CD4-positive, alpha-beta T cell treated with Interleukin-4 for 1 hour (primary cell): ENCODE data around the gene RNPEPL1.
A peak's percentile ranks its signal among the peaks of the same experiment; 100 is the strongest.

Experiments
- DNase-seq, 2 donors: peaks; one replicate each; pipeline ENCODE4 v3.0.0-alpha.2; 2020 to 2022

RNPEPL1 gene

DNA sequence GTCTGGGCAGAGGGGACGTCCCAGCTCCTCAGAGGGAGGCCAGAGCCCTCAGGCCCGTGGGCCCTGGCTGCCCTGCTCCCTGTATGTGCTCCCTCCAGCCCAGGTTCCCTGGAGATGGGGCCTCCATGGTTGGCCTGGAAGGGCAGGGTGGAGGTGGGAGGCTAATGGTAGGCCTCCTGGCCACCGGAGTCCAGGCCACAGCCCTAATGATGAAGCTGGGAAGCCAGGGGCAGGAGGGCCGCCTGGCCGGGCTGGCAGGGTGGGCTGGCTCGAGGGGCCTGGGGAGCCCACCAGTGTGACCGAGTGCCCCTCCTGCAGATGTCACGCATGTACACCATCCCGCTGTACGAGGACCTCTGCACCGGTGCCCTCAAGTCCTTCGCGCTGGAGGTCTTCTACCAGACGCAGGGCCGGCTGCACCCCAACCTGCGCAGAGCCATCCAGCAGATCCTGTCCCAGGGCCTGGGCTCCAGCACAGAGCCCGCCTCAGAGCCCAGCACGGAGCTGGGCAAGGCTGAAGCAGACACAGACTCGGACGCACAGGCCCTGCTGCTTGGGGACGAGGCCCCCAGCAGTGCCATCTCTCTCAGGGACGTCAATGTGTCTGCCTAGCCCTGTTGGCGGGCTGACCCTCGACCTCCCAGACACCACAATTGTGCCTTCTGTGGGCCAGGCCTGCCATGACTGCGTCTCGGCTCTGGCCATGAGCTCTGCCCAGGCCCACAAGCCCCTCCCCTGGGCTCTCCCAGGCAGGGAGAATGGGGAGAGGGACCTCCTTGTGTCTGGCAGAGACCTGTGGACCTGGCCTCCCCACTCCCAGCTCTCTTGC, 9.2 kb downstream of the RNPEPL1 start:
- DNase-seq = no peak

DNA sequence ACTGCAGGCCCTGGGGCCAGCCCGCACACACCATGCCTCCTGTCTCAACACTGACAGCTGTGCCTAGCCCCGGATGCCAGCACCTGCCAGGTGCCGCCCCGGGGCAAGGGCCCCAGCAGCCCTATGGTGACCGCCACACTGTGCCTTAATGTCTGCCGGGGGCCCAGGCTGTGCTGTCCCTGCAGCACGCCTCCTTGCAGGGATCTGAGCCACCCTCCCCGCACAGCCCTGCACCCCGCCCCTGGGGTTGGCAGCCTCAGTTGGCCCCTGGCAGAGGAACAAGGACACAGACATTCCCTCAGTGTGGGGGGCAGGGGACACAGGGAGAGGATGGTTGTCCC, 9.8 kb downstream of the RNPEPL1 start:
- DNase-seq = no peak

DNA sequence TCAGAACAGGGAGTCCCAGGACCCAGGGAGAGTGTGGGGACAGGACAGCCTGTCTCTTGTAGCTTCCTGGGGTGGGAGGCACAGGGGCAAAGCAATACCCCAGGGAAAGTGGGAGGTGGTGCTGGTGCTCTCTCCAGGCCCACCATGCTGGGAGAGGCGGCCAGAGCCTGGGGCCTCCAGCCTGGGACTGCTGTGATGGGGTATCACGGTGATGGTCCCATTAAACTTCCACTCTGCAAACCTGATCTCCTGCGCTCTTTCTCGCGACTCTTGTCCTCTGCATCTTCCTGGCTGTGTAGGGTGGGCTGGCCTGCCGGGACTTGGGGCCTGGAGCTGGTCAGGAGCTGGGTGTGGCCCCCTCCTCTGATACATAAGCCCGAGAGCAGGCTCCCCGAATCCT, 10.2 kb downstream of the RNPEPL1 start:
- DNase-seq = no peak

DNA sequence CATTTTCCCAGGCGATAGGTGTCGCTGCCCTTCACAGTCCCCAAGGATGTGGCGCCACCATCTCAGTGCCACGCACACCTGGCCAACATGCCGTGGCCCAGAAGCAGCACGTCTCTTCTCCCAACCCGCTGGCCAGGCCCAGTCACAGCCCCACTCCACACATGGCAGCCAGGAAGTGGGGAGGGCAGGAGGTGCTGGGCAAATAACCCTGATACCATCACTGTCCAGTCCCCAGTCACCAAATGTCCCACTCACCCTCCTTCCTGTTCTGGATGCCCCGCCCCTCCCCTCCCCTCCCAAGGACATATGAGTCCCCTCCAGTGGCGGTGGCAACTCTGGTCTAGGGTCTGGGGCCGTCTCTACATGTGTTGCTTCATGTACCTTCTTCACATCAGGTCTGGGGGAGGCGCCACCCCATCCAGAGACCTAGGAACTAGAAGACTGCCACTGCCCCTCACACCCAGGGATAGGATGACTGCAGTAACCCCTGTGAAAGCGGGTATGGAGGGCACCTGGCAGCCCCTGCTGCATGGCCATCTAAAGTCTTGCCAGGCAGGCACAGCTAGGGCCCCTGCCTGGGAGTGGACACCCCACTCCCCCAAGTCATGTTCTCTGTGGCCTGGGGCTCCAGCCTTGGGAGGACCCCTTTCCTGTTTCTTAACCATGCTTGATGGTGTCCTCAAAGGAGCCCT, 10.9 kb downstream of the RNPEPL1 start:
- no peak for DNase-seq

DNA sequence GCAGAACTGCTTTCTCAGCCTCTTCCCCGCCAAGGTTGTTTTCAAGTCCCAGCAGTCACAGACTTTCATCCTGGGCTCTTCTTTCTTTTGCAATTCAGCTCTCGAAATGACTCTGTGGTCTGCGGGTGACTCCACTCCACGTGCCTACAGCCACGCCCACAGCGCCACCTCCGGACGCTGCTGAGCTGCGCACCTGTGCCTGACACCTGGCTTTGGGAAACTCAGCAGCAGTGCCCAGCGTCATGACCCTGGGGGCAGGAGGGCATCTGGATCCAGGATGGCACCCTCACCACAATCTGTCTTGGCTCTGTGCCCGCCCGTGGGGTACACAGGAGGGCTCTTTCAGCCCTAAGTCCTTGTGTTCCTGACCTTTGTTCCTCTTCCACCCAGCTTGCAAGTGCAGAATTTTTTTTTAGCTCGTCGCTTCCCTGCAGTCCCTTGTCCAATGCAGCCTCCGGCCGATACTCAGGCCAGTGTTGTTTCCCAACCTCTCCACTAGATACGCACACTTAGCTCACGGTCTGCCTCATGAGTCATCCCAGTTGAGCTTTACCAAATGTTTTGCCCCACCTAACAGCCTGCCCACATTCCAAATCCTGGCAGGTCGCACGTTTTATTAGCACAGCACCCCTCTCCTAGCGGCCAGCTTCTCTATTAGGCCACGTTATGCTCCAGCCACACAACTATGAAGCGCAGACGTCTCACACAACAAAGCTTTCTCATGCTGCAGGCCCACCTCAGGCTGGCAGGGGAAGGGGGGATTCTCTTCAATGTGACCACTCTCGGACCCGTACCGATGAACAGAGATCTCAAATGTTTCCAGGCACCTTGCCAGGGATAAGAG, 11.7 kb downstream of the RNPEPL1 start:
- DNase-seq = peak; percentile 72 to 85

DNA sequence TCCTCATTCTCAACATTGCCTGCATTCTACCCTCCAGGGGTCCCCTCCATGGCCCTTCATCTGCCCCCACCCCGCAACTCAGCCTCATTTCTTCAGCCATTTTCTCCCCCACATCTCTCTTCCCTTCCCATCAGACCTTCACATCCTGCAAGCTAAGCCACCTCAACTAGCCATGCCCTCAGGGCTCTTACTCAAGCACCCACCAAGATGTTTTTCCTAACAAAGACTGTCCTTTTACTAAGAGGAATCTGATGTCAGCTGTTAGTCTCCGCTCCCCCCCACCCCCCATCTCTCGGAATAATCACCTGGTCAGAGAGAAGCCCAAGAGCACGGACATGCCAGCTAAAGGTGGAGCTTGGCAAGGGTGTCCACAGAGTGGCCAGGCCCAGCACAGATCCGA, 13.5 kb downstream of the RNPEPL1 start:
- DNase-seq = no peak

DNA sequence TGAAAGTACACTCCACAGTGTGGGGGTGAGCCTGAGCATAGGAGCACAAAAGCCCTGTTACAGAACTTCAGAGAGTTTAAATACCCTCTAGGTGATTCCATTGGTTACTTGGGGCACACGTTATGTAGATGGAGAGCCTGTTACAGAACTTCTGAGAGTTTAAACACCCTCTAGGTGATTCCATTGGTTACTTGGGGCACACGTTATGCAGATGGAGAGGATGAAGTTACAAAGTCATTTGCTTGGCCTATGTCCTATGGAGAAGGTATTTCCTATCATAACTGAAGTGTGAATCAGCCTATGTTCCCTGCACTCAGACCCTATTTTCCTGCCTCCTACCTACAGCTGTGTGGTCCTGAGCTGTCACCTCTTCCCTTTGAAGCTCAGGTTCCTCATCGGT, 14.5 kb downstream of the RNPEPL1 start:
- no peak for DNase-seq

DNA sequence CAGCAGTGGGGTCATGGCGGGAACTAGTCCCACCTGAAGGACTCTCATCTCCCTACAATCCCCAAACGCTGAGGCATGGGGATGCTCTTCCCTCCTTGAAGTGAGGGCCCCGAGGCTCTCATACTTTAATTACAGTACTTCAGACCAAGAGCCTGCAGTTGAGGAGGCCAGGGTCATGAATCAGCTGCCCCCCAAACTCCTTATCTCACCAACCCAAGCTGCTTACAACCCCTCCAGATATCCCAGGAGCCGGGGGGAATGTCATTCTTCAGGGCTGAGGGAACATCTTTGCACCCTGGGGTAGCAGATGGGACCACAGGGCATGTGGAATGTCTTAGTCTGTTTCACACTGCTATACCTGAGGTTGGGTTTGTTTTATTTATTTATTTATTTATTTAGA, 15.5 kb downstream of the RNPEPL1 start:
- no peak for DNase-seq

DNA sequence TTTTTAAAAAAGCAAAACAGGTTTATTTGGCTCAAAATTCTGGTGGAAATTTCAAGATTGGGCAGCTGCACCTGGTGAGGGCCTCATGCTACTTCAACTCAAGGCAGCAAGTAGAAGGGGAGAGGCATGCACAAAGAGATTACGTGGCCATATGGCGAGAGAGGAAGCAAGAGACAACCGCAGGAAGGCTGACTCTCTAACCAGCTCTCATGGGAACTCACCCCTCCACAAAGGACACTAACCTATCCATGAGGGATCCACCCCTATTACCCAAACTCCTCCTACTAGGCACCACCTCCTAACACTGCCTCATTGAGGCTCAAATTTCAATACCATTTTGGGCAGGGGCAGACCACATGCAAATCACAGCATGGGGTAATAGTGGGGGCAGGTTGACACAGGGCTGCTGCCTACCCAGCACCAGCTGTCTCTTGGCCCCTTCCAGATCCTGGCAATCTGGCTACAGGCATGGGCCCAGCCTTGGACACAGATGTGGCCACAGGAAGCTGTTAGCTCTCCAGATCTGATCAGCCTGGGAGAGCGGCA, 16.3 kb downstream of the RNPEPL1 start:
- DNase-seq = peak in 1 of 2 donors; percentile 55

DNA sequence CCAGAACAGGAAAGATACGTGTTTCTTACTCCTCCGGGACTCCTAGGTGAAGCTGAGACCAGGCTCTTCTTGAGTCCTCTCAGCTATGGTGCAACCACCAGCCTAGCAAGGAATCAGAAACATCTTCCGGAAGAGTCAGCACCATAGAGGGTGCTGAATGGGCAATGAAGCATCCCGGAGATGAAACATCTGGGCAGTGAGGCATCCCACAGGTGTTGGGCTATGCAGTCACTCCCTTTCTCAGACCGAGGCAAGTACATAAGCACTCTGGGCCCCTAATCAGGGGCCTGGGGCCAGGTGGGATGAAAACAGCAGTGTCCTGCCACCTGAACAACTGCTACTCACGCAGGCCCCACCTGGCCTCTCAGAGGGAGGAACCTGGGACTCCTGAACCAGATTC, 16.8 kb downstream of the RNPEPL1 start:
- no peak for DNase-seq

DNA sequence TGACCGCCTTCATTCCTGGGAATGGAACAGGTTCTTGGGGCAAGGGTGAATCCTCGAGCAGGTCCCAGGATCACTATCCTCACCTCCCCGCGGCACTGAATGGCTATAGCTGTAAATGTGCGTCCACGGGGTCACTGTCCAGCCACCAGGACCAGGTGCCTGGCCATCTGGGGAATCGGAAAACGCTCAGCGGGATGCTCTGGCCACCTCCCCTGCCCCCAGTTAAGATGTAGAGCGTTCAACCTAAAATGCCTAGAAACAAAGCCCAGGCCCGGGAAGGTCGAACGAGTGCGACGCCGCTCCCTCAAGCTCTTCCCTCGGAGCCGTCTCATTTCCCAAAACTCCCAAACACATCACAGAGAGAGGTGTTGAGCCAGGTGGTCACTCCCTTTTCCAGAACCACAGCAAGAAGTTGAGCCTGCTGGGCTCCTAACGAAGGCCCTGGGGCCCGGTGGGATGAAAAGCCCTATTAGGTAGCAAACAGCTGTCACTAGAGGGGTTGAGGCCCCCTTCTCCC, 17.5 kb downstream of the RNPEPL1 start:
- no peak for DNase-seq

DNA sequence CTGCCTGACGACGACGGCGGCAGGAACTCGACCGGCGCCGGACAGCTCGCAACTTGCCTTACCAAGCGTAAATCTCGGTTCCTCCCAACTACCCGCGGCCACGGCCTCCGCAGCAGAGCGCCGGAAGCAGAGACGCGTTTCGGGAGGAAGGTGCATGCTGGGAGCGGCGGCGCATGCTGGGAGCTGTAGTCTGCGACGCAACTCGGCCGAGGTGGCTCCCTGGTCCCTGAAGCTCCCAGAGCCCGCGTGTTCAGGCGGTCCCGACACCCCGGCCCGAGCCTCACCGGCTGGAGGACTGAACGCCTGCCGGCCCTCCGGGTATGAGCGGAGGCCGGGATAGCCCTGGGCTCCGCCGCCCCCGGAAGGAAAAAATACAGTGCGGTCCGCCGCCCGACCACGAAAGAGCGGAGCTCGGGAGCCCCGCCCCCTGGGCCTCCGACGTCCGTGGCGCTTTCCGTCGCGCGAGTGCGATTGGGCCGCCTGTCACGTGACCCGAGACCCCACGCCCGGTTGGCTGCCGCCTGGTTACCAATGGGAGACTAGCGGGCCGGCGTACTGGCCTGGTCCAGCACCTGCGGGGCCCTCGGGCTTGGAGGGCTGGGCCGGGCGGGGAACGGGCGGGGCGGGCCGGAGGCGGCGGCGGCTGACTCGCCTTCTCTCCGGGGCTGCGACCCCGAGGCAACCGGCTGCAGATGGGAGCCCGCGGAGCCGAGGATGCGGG, 18.1 kb downstream of the RNPEPL1 start, which contains the start of gene CAPN10:
Gene CAPN10 (plus strand): TSS at position 537 of the 721 bp plus-strand sequence. CDS start 178 bp downstream, at position 715.
- peak; percentile 95 for DNase-seq

DNA sequence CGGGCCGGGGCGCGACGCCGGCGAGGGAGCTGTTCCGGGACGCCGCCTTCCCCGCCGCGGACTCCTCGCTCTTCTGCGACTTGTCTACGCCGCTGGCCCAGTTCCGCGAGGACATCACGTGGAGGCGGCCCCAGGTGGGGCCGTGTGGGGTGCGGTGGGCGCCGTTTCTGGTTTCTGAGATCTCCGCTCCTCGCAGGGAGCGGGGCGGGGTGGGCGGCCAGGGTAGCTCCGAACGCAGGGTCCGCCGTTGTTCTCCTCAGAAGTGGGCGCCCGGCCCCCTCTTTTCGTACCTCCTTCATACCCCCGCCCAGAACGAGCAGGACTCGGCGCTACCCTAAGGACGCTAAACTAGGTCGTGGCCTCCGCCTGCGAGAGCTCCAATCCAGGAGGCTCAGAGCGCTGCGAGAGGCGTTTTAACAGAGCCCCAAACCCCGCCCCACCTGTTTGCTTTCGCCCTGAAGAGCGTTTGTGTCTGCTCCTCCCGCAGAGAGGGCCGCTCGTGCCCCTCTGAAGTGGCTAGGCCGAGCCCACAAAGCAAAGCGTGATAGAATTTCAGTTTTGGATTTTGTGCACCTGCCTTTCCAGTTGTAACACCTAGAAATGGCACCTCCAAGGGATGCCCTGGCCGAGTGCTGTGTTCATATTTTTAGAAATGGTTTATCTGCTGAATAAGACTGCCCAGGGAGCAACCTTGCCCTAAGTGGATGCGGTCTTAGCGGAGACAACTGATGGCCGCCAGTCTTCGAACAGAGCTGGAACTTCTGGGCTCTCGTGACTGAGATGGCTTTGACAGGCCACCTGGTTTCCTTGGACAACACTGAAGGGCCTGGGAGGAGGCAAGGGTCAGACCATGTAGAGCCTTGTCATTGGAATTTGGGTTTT, 18.9 kb downstream of the RNPEPL1 start:
- DNase-seq = peak; percentile 46 to 58

DNA sequence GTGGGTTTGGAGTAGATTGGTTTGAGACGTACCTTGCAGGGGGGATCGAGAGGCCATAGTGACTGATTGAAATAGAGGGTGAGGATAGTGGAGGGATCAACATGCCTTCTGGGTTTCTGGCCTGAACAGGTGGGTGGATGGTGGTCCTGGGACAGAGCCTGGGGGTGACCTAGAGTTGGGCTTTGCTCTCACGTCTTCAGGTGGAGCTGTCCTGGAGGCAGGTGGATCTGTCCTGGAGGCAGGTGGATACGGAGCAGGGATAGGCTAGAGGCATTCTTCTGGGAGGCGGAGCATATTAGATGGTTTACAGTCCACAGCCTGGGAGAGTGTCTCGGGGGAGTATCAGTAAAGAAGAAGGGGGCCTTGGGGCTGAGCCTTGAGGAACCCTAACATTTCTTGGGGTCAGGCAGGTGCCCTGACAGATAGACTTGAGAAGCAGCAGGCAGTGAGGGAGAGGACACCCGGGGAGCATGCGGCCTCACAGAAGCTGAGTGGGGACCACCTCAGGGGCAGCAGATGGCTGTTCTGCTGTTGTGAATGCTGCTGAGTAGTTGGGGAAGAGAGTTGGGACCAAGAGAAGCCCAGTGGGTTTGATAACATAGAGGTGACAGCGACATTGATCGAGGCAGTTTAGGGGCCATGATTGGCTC, 19.8 kb downstream of the RNPEPL1 start:
- DNase-seq = no peak

DNA sequence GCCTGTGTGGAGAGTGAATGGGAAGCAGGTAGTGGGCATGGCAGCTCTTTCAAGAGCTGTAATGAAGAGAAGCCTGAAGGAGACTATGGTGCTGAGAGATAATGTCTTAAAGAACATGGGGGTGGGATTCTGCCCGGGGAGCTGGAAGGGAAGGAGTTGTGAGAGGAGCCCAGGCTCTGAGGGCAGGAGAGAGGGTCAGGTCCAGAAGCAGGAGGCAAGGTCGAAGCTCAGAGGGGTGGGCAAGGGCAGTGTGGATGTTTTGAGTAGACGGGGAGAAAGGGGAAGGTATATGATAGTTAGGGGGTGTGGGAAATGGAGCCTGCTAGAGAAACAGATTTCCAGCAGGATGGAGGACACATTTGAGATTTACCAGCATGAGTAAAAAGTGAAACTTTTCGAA, 20.4 kb downstream of the RNPEPL1 start:
- DNase-seq = no peak

DNA sequence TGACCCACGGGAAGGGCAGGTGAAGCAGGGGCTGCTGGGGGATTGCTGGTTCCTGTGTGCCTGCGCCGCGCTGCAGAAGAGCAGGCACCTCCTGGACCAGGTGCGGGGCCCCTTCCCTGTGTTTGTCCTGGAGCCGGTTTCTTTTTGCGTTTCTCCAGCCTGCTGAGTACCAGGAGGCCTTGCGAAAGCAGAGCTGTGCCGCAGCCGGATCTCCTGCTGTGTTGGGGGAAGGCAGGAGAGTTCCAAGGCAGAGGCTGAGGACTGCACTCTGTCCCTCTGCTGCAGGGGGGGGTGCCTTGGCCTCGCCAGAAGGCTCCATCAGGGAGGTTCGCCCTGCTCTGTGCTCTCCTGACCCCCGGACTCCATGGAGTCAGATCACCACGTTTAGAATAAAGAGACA, 21.1 kb downstream of the RNPEPL1 start:
- DNase-seq = no peak

DNA sequence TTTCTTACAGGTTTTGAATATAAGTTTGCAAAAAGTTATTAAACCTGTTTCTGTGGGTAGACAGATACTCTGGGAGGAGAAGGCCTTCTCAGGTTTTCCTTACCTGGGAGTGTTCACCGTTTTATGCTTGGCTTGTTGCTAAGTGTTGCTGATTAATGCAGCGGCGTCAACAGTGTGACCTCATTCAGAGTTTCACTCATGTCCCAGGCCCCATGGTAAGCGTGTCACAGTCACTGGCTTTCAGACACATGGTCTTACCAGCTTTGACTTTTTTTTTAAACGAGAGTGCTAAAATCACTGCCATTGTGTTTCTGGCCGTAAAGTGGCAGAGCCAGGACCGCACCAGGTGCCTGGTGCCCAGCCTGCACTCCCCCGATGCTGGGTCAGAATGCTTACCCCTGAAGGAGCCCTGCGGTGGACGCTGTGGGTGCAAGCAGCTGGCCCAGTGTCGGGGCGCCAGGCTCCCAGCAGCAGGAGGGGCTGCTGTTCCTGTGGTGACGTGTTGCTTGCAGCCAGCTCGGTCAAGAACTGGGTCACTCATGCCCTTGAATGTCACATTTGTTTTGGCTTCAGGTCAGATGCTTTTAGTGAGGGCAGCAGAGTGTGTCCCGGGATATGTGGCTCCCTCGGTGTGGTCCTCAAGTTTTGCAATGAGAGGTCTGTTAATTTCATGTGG, 21.7 kb downstream of the RNPEPL1 start:
- DNase-seq = no peak

DNA sequence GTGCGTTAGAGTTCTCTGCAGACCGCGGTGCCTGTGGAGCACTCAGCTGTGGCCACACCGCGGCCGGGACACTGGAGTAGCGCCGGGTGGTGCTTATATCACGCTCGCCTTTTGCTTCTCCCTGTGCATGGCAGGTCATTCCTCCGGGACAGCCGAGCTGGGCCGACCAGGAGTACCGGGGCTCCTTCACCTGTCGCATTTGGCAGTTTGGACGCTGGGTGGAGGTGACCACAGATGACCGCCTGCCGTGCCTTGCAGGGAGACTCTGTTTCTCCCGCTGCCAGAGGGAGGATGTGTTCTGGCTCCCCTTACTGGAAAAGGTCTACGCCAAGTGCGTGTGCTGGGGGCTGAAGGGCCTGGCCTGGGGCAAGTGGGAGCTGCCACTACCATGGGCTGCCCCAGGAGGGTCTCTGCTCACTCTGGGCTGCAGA, 22.4 kb downstream of the RNPEPL1 start:
- DNase-seq = no peak

DNA sequence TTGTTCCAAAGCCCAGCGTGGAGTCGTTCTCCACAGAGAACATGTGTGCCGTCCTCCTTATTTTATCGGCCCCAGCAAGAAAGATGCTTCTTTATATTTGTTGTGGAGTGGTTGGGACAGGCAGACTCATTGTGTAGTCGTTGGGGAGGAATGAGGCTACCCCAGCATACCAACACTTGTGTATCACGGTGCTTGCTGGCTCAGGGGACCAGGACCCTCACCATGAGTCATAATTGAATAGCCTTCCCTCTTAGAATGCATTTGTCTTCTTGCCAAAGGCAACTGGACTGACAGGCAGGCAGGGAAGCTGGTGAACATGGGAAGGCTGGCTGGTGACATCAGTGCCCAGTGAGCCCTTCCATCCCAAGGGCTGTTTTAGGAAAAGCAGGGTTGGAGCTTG, 22.9 kb downstream of the RNPEPL1 start:
- DNase-seq = no peak

DNA sequence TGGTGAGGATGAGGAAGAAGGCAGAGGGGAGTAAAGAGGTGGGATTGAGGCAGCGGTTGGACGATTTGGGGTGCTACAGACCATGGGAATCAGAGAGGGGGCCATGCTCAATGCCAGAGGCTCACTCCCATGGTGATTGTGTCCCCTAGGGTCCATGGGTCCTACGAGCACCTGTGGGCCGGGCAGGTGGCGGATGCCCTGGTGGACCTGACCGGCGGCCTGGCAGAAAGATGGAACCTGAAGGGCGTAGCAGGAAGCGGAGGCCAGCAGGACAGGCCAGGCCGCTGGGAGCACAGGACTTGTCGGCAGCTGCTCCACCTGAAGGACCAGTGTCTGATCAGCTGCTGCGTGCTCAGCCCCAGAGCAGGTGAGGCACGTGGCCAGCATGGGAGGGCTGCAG, 23.5 kb downstream of the RNPEPL1 start:
- DNase-seq = no peak
